ENCODE measurements around the gene IRGC. TPM values are rescaled to one million over a fixed set of nuclear protein-coding genes. Genes with fewer than 3 reads are reported as not detected.
A peak's percentile ranks its signal among the peaks of the same experiment; 100 is the strongest.

Gene IRGC
- total RNA-seq, 3 donors from 2014 or later (not counting 1 experiment from before 2014, with no cell fraction given), result not detected

- intact Hi-C loops (cut with micrococcal nuclease), result no loop called here
- Histone ChIP-seq H3K9me3 (ENCODE audit: control insufficient read depth, insufficient read depth, low read length) (no peaks in the 10 kb centered on the region), H3K4me1 (ENCODE audit: control insufficient read depth, insufficient read depth, low read length) (peaks cover 2% of the 10 kb centered on the region), H3K4me3 (ENCODE audit: low read length) (no peak overlapping the region), H3K36me3 (ENCODE audit: control insufficient read depth, insufficient read depth, low read length) (peaks cover 78% of the 10 kb centered on the region), H3K27me3 (ENCODE audit: control insufficient read depth, insufficient read depth, low read length) (no peaks in the 10 kb centered on the region), H3K27ac (ENCODE audit: low read length) (peak overlapping the region; percentile 8)
- no peak for ATAC-seq
- peak overlapping the region; percentile 64 to 73 for H3K27ac Mint-ChIP-seq
- no peak overlapping the region for H3K4me3 Mint-ChIP-seq
- no peak for TF ChIP-seq CTCF (IDR thresholded peaks at IDR 0.05)
- no peaks in the 10 kb centered on the region for H3K9me3 Mint-ChIP-seq
- DNase-seq, result no peak
- H3K4me1 Mint-ChIP-seq, result peaks cover 6 to 7% of the 10 kb centered on the region in 2 donors
- no peaks in the 10 kb centered on the region for H3K27me3 Mint-ChIP-seq (ENCODE audit: low read depth in 2 of 2)
- H3K36me3 Mint-ChIP-seq, result peaks cover 18% of the 10 kb centered on the region
- 96% methylated on average over 16 of the region's 16 CpGs for WGBS (ENCODE audit: insufficient coverage)
These were observed 23.8 kb downstream of the IRGC start for GRCh38 chr19:43739439-43740235.

- intact Hi-C loops (cut with micrococcal nuclease), result no loop called here
- H3K36me3 ChIP-seq (ENCODE audit: control insufficient read depth, insufficient read depth, low read length), result peaks cover 82% of the 10 kb centered on the region
- Mint-ChIP-seq H3K4me3 (no peak overlapping the region), H3K9me3 (no peaks in the 10 kb centered on the region), H3K36me3 (peaks cover 13% of the 10 kb centered on the region), H3K4me1 (peaks cover 7 to 12% of the 10 kb centered on the region in 2 donors), H3K27ac (no peak overlapping the region), H3K27me3 (ENCODE audit: low read depth in 2 of 2) (no peaks in the 10 kb centered on the region)
- no peaks in the 10 kb centered on the region for H3K27me3 ChIP-seq (ENCODE audit: control insufficient read depth, insufficient read depth, low read length)
- no peak overlapping the region for H3K4me3 ChIP-seq (ENCODE audit: low read length)
- no peaks in the 10 kb centered on the region for H3K9me3 ChIP-seq (ENCODE audit: control insufficient read depth, insufficient read depth, low read length)
- no peak for ATAC-seq
- WGBS (ENCODE audit: insufficient coverage), result 97% methylated on average over 10 of the region's 10 CpGs
- no peak for TF ChIP-seq CTCF (IDR thresholded peaks at IDR 0.05)
- no peak for DNase-seq
- peaks cover 4% of the 10 kb centered on the region for H3K4me1 ChIP-seq (ENCODE audit: control insufficient read depth, insufficient read depth, low read length)
- H3K27ac ChIP-seq (ENCODE audit: low read length), result no peak overlapping the region
These were observed 25.4 kb downstream of the IRGC start for GRCh38 chr19:43741075-43741825.

- H3K27me3 ChIP-seq (ENCODE audit: control insufficient read depth, insufficient read depth, low read length), result no peaks in the 10 kb centered on the region
- no peak overlapping the region for H3K4me3 Mint-ChIP-seq
- DNase-seq, result no peak
- H3K36me3 Mint-ChIP-seq, result peaks cover 7% of the 10 kb centered on the region
- peaks cover 84% of the 10 kb centered on the region for H3K36me3 ChIP-seq (ENCODE audit: control insufficient read depth, insufficient read depth, low read length)
- TF ChIP-seq CTCF (IDR thresholded peaks at IDR 0.05), result no peak
- no peaks in the 10 kb centered on the region for H3K9me3 ChIP-seq (ENCODE audit: control insufficient read depth, insufficient read depth, low read length)
- no peaks in the 10 kb centered on the region for H3K9me3 Mint-ChIP-seq
- H3K4me3 ChIP-seq (ENCODE audit: low read length), result no peak overlapping the region
- H3K27ac Mint-ChIP-seq, result no peak overlapping the region
- H3K27ac ChIP-seq (ENCODE audit: low read length), result no peak overlapping the region
- H3K4me1 Mint-ChIP-seq, result peaks cover 7 to 12% of the 10 kb centered on the region in 2 donors
- WGBS (ENCODE audit: insufficient coverage), result 100% methylated on average over 3 of the region's 3 CpGs
- intact Hi-C loops (cut with micrococcal nuclease), result no loop called here
- ATAC-seq, result no peak
- H3K4me1 ChIP-seq (ENCODE audit: control insufficient read depth, insufficient read depth, low read length), result peaks cover 4% of the 10 kb centered on the region
- no peaks in the 10 kb centered on the region for H3K27me3 Mint-ChIP-seq (ENCODE audit: low read depth in 2 of 2)
These were observed 27.2 kb downstream of the IRGC start for GRCh38 chr19:43743059-43743458.
